ENCODE measurements around the gene OR5H15.
"Not testable (repeated sequence)": the region's sequence is repeated elsewhere in the genome, so short reads cannot be mapped to it uniquely, and the experiment has no call there.

OR5H15 gene

GRCh38 chr3:98166396-98166795 is at the start of gene OR5H15:
Gene OR5H15, plus strand, starts transcription at chr3:98166696. Its CDS starts 2,004 bp downstream, at chr3:98168700.
- TF ChIP-seq ZNF274 (IDR thresholded peaks at IDR 0.05; ENCODE audit: low read depth, low read length): no peak
- H3K4me3 ChIP-seq (ENCODE audit: low read length): no peak within 1 kb of the TSS

GRCh38 chr3:98130421-98130820 is 36.1 kb upstream of the OR5H15 start, which contains the start of gene OR5H1:
Gene OR5H1, plus strand, starts transcription at chr3:98130721. Its CDS starts 1,977 bp downstream, at chr3:98132698.
- H3K4me3 ChIP-seq (ENCODE audit: low read length): no peak within 1 kb of the TSS
- no peak for TF ChIP-seq ZNF274 (IDR thresholded peaks at IDR 0.05; ENCODE audit: low read depth, low read length)

GRCh38 chr3:98136631-98137030 is 29.9 kb upstream of the OR5H15 start:
- H3K4me3 ChIP-seq (ENCODE audit: low read length): no peak overlapping the region

GRCh38 chr3:98137826-98138557 is 28.5 kb upstream of the OR5H15 start:
- H3K4me3 ChIP-seq (ENCODE audit: low read length): not testable (repeated sequence)

More at GRCh38 chr3:98136631-98137030, 29.9 kb upstream of the OR5H15 start:
- no peak for TF ChIP-seq ZNF274 (IDR thresholded peaks at IDR 0.05; ENCODE audit: low read depth, low read length)

GRCh38 chr3:98140531-98140930 is 26.0 kb upstream of the OR5H15 start:
- TF ChIP-seq ZNF274 (IDR thresholded peaks at IDR 0.05; ENCODE audit: low read depth, low read length): no peak
- H3K4me3 ChIP-seq (ENCODE audit: low read length): no peak overlapping the region

- no peak for TF ChIP-seq ZNF274 (IDR thresholded peaks at IDR 0.05; ENCODE audit: low read depth, low read length)
- H3K4me3 ChIP-seq (ENCODE audit: low read length): no peak within 1 kb of the TSS
These were observed 19.3 kb upstream of the OR5H15 start, which contains the start of gene OR5H14 for GRCh38 chr3:98147179-98147578. Gene OR5H14, plus strand, starts transcription at chr3:98147479. Its CDS starts 1,907 bp downstream, at chr3:98149386.

GRCh38 chr3:98148751-98149150 is 17.7 kb upstream of the OR5H15 start:
- TF ChIP-seq ZNF274 (IDR thresholded peaks at IDR 0.05; ENCODE audit: low read depth, low read length): no peak
- H3K4me3 ChIP-seq (ENCODE audit: low read length): no peak overlapping the region

- H3K4me3 ChIP-seq (ENCODE audit: low read length): not testable (repeated sequence)
These were observed 17.0 kb upstream of the OR5H15 start for GRCh38 chr3:98149456-98149855.

- no peak for TF ChIP-seq ZNF274 (IDR thresholded peaks at IDR 0.05; ENCODE audit: low read depth, low read length)
- H3K4me3 ChIP-seq (ENCODE audit: low read length): no peak overlapping the region
These were observed 15.3 kb upstream of the OR5H15 start for GRCh38 chr3:98151241-98151640.

GRCh38 chr3:98171071-98171470 is 4.6 kb downstream of the OR5H15 start:
- TF ChIP-seq ZNF274 (IDR thresholded peaks at IDR 0.05; ENCODE audit: low read depth, low read length): no peak
- H3K4me3 ChIP-seq (ENCODE audit: low read length): no peak overlapping the region

GRCh38 chr3:98172621-98173020 is 6.1 kb downstream of the OR5H15 start:
- H3K4me3 ChIP-seq (ENCODE audit: low read length): no peak overlapping the region
- TF ChIP-seq ZNF274 (IDR thresholded peaks at IDR 0.05; ENCODE audit: low read depth, low read length): no peak

GRCh38 chr3:98180319-98180890 is 13.9 kb downstream of the OR5H15 start:
- H3K4me3 ChIP-seq (ENCODE audit: low read length): no peak overlapping the region
- no peak for TF ChIP-seq ZNF274 (IDR thresholded peaks at IDR 0.05; ENCODE audit: low read depth, low read length)

GRCh38 chr3:98182196-98182595 is 15.7 kb downstream of the OR5H15 start:
- no peak for TF ChIP-seq ZNF274 (IDR thresholded peaks at IDR 0.05; ENCODE audit: low read depth, low read length)
- no peak overlapping the region for H3K4me3 ChIP-seq (ENCODE audit: low read length)

GRCh38 chr3:98185180-98185579 is 18.7 kb downstream of the OR5H15 start:
- no peak overlapping the region for H3K4me3 ChIP-seq (ENCODE audit: low read length)
- TF ChIP-seq ZNF274 (IDR thresholded peaks at IDR 0.05; ENCODE audit: low read depth, low read length): no peak

GRCh38 chr3:98188545-98188944 is 22.0 kb downstream of the OR5H15 start:
- TF ChIP-seq ZNF274 (IDR thresholded peaks at IDR 0.05; ENCODE audit: low read depth, low read length): no peak
- H3K4me3 ChIP-seq (ENCODE audit: low read length): no peak overlapping the region

GRCh38 chr3:98190911-98191310 is 24.4 kb downstream of the OR5H15 start:
- H3K4me3 ChIP-seq (ENCODE audit: low read length): not testable (repeated sequence)

GRCh38 chr3:98196293-98196692 is 29.8 kb downstream of the OR5H15 start:
- H3K4me3 ChIP-seq (ENCODE audit: low read length): not testable (repeated sequence)
